Measurements from ENCODE around the gene PALM3. TPM values are rescaled to one million over a fixed set of nuclear protein-coding genes. Genes with fewer than 3 reads are reported as not detected.

Gene PALM3
- total RNA-seq, 1 experiment from 2014 or later = 2.3 TPM

GRCh38 chr19:14073925-14074838 lies 12.3 kb upstream of the PALM3 start:
- no peaks in the 10 kb centered on the region for H3K27me3 ChIP-seq (ENCODE audit: low read length)
- POLR2A ChIA-PET (ENCODE audit: unreplicated experiment) = interaction anchor here (0.6 kb wide), 1 partner anchor 433 kb away, joined by 29 read pairs; no protein-coding TSS in a partner anchor
- CTCF ChIA-PET = interaction anchor here (0.5 to 0.6 kb wide), 2 partner anchors 16 to 38 kb away, joined by 3 read pairs; no protein-coding TSS in a partner anchor
- no peaks in the 10 kb centered on the region for H3F3A ChIP-seq (ENCODE audit: low read length, unreplicated experiment)
- DNase-seq (peak; percentile 46), ATAC-seq (peak; percentile 20)
- H3K4me3 ChIP-seq (ENCODE audit: low read length) = peak overlapping the region; percentile 74
- peak overlapping the region; percentile 38 for H3K9ac ChIP-seq (ENCODE audit: low read length)
- peak overlapping the region; percentile 90 for H2AFZ ChIP-seq (ENCODE audit: low read length)
- intact Hi-C loops (cut with micrococcal nuclease) = loop anchor here (1.0 to 10.0 kb wide), 4 partner anchors 63 to 289 kb away; no protein-coding TSS in a partner anchor
- no peaks in the 10 kb centered on the region for H3K9me3 ChIP-seq (ENCODE audit: low read length)
- H3K9me2 ChIP-seq (replicated peaks; ENCODE audit: low read length) = no peaks in the 10 kb centered on the region
- H4K20me1 ChIP-seq (ENCODE audit: low read length) = no peaks in the 10 kb centered on the region
- peak overlapping the region; percentile 93 for H3K4me2 ChIP-seq (ENCODE audit: low read length)
- H3K4me1 ChIP-seq (ENCODE audit: insufficient read depth, low read length) = peaks cover 19% of the 10 kb centered on the region
- TF ChIP-seq CTCF (conservative IDR thresholded peaks at IDR 0.05; ENCODE audit: low read depth, low read length) (no peak), EZH2 (IDR thresholded peaks at IDR 0.05; ENCODE audit: low read length, unreplicated experiment) (no peak), EZH2phosphoT487 (IDR thresholded peaks at IDR 0.05; ENCODE audit: borderline replicate concordance, low read length) (no peak)
- H3K79me2 ChIP-seq (ENCODE audit: low read length) = peaks cover 13% of the 10 kb centered on the region; the same call in 1 of the 2 replicates
- no peaks in the 10 kb centered on the region for H3K36me3 ChIP-seq (ENCODE audit: low read depth, low read length)
- BruUV-seq (replicated peaks) = TSS peak; percentile 56
- H3K27ac ChIP-seq (ENCODE audit: low read length) = no peak overlapping the region

- Histone ChIP-seq H3K4me3 (ENCODE audit: low read length) (peak overlapping the region; percentile 77), H3F3A (ENCODE audit: low read length, unreplicated experiment) (no peaks in the 10 kb centered on the region), H3K9me2 (replicated peaks; ENCODE audit: low read length) (no peaks in the 10 kb centered on the region), H4K20me1 (ENCODE audit: low read length) (no peaks in the 10 kb centered on the region), H3K27ac (ENCODE audit: low read length) (no peak overlapping the region), H3K27me3 (ENCODE audit: low read length) (no peaks in the 10 kb centered on the region), H3K79me2 (ENCODE audit: low read length) (peaks cover 13% of the 10 kb centered on the region; the same call in 1 of the 2 replicates), H2AFZ (ENCODE audit: low read length) (peak overlapping the region; percentile 95), H3K4me1 (ENCODE audit: insufficient read depth, low read length) (peaks cover 19% of the 10 kb centered on the region), H3K9me3 (ENCODE audit: low read length) (no peaks in the 10 kb centered on the region), H3K36me3 (ENCODE audit: low read depth, low read length) (no peaks in the 10 kb centered on the region), H3K9ac (ENCODE audit: low read length) (peak overlapping the region; percentile 38), H3K4me2 (ENCODE audit: low read length) (peak overlapping the region; percentile 98)
- ATAC-seq (peak; percentile 56), DNase-seq (peak; percentile 80)
- BruUV-seq (replicated peaks) = no TSS peak
- TF ChIP-seq CTCF (conservative IDR thresholded peaks at IDR 0.05; ENCODE audit: low read depth, low read length) (0 out of 2 replicates have a peak, but pooled peaks have one; percentile 27), EZH2phosphoT487 (IDR thresholded peaks at IDR 0.05; ENCODE audit: borderline replicate concordance, low read length) (no peak)
- ChIA-PET CTCF (interaction anchor here (0.5 to 1.1 kb wide), 3 partner anchors 9 to 393 kb away, joined by 3 to 7 read pairs (median 5); no protein-coding TSS in a partner anchor), POLR2A (ENCODE audit: unreplicated experiment) (no interaction called here)
- intact Hi-C loops (cut with micrococcal nuclease) = loop anchor here (1.0 to 10.0 kb wide), 3 partner anchors 64 to 289 kb away; no protein-coding TSS in a partner anchor
Measured at GRCh38 chr19:14073261-14073924, 11.5 kb upstream of the PALM3 start.

Data from PC-3 (cell line).